Natural killer cell (primary cell): ENCODE measurements around the gene GMPR2. TPM values are rescaled to one million over a fixed set of nuclear protein-coding genes. Genes with fewer than 3 reads are reported as not detected.

ENCODE experiments used
- ATAC-seq, 3 donors: fragments of 150-1000 bp in 2 of 3; fragments of 200-7000 bp in 1 of 3; cut with Tn5 transposase; 1 replicate in 1 of 3; 2 replicates in 2 of 3; pipeline ENCODE4 v1.10.0; 2021; ENCODE audit warnings: mild to moderate bottlenecking in 2 of 3, moderate library complexity in 2 of 3
- DNase-seq, 2 donors: peaks; one replicate each; pipeline versions ENCODE4 v3.0.0 to v3.0.0-alpha.2; 2013 to 2021; ENCODE audit warnings: mixed read lengths in 1 of 2
- H3K27ac ChIP-seq: one replicate; pipeline ENCODE4 v1.5.1; 2013; ENCODE audit warnings: mild to moderate bottlenecking, low read length
- H3K27me3 ChIP-seq: one replicate; pipeline ENCODE4 v1.6.1; 2013; ENCODE audit warnings: low read length; ENCODE audit not compliant: control insufficient read depth, insufficient read depth
- H3K36me3 ChIP-seq: one replicate; pipeline ENCODE4 v1.6.1; 2013; ENCODE audit warnings: low read length; ENCODE audit not compliant: control insufficient read depth, insufficient read depth
- H3K4me1 ChIP-seq: one replicate; pipeline ENCODE4 v1.6.1; 2013; ENCODE audit warnings: low read length; ENCODE audit not compliant: control insufficient read depth, insufficient read depth
- H3K4me3 ChIP-seq: one replicate; pipeline ENCODE4 v1.5.1; 2013; ENCODE audit warnings: low read length
- H3K9me3 ChIP-seq: one replicate; pipeline ENCODE4 v1.6.1; 2013; ENCODE audit warnings: low read length; ENCODE audit not compliant: control insufficient read depth, insufficient read depth
- H3K27ac Mint-ChIP-seq, 2 donors: one replicate each; pipeline ENCODE4 v1.8.0; 2022; ENCODE audit warnings: mild to moderate bottlenecking in 2 of 2, mixed read lengths in 2 of 2, moderate library complexity in 1 of 2
- H3K27me3 Mint-ChIP-seq, 2 donors: one replicate each; pipeline ENCODE4 v1.8.0; 2022; ENCODE audit warnings: low read depth in 2 of 2, mixed read lengths in 2 of 2
- H3K36me3 Mint-ChIP-seq: one replicate; pipeline ENCODE4 v1.8.0; 2022; ENCODE audit warnings: mixed read lengths
- H3K4me1 Mint-ChIP-seq, 2 donors: one replicate each; pipeline ENCODE4 v1.8.0; 2022; ENCODE audit warnings: mixed read lengths in 2 of 2
- H3K4me3 Mint-ChIP-seq: one replicate; pipeline ENCODE4 v1.8.0; 2022; ENCODE audit warnings: mild to moderate bottlenecking, moderate library complexity, mixed read lengths
- H3K9me3 Mint-ChIP-seq, 2 donors: one replicate each; pipeline ENCODE4 v1.8.0; 2022; ENCODE audit warnings: mixed read lengths in 2 of 2
- CTCF ChIP-seq: fragments of 200-600 bp; IDR thresholded peaks from one replicate; pipeline ENCODE4 v1.8.0; 2022; ENCODE audit warnings: antibody characterized with exemption
- WGBS: methylation state at CpG from one replicate; pipeline ENCODE4 v1.1.7; 2013; ENCODE audit warnings: missing lambda C conversion rate; ENCODE audit not compliant: insufficient coverage; 5-methylcytosine and 5-hydroxymethylcytosine counted together
- intact Hi-C: fragments of 100-400 bp; cut with micrococcal nuclease; formaldehyde crosslinking; loops from one replicate; pipeline ENCODE4 v1.14.2; 2022
- total RNA-seq, 4 donors: library from RNA; stranded (reverse); fragments of 120-200 nt in 1 of 4; gene quantifications; one replicate each; pipeline versions ENCODE4 v1.2.3 to v1.2.4, GENCODE V29; 2013 to 2022

Gene GMPR2
- total RNA-seq, 3 donors from 2014 or later (not counting 1 experiment from before 2014, with no cell fraction given) = 46.5 to 63.3 (median 53.3) TPM

GRCh38 chr14:24252289-24253124 lies 19.8 kb downstream of the GMPR2 start:
- Histone ChIP-seq H3K9me3 (no peaks in the 10 kb centered on the region), H3K36me3 (peaks cover 3% of the 10 kb centered on the region), H3K27ac (no peak overlapping the region), H3K4me1 (no peaks in the 10 kb centered on the region), H3K4me3 (no peak overlapping the region), H3K27me3 (no peaks in the 10 kb centered on the region)
- Mint-ChIP-seq H3K27me3 (no peaks in the 10 kb centered on the region), H3K36me3 (no peaks in the 10 kb centered on the region), H3K4me3 (no peak overlapping the region), H3K4me1 (peaks cover 4 to 8% of the 10 kb centered on the region in 2 donors), H3K27ac (no peak overlapping the region), H3K9me3 (no peaks in the 10 kb centered on the region)
- intact Hi-C loops = no loop called here
- no peak for DNase-seq
- no peak for TF ChIP-seq CTCF
- no peak for ATAC-seq
- 95% methylated on average over 8 of the region's 11 CpGs for WGBS

- DNase-seq (no peak), ATAC-seq (no peak)
- H3K4me1 Mint-ChIP-seq = no peaks in the 10 kb centered on the region
- intact Hi-C loops = no loop called here
- Histone ChIP-seq H3K36me3 (peaks cover 5% of the 10 kb centered on the region), H3K4me3 (no peak overlapping the region), H3K9me3 (no peaks in the 10 kb centered on the region), H3K4me1 (no peaks in the 10 kb centered on the region), H3K27me3 (no peaks in the 10 kb centered on the region), H3K27ac (no peak overlapping the region)
- H3K9me3 Mint-ChIP-seq = no peaks in the 10 kb centered on the region
- H3K27ac Mint-ChIP-seq = no peak overlapping the region
- TF ChIP-seq CTCF = no peak
- 91% methylated on average over 5 of the region's 7 CpGs for WGBS
- H3K27me3 Mint-ChIP-seq = no peaks in the 10 kb centered on the region
- H3K4me3 Mint-ChIP-seq = no peak overlapping the region
- H3K36me3 Mint-ChIP-seq = no peaks in the 10 kb centered on the region
Observed at GRCh38 chr14:24253936-24254335, 21.2 kb downstream of the GMPR2 start.

- H3K36me3 ChIP-seq = peaks cover 6% of the 10 kb centered on the region
- no peak overlapping the region for H3K27ac ChIP-seq
- no peaks in the 10 kb centered on the region for H3K4me1 ChIP-seq
- Mint-ChIP-seq H3K9me3 (no peaks in the 10 kb centered on the region), H3K36me3 (no peaks in the 10 kb centered on the region), H3K4me1 (no peaks in the 10 kb centered on the region), H3K27ac (no peak overlapping the region), H3K4me3 (no peak overlapping the region), H3K27me3 (no peaks in the 10 kb centered on the region)
- intact Hi-C loops = no loop called here
- TF ChIP-seq CTCF = no peak
- WGBS = 97% methylated on average over 19 of the region's 19 CpGs
- DNase-seq (no peak), ATAC-seq (no peak)
- H3K4me3 ChIP-seq = no peak overlapping the region
- no peaks in the 10 kb centered on the region for H3K9me3 ChIP-seq
- H3K27me3 ChIP-seq = no peaks in the 10 kb centered on the region
Observed at GRCh38 chr14:24254630-24255392, 22.1 kb downstream of the GMPR2 start.
